SK-N-SH treated with all-trans-retinoic acid at 6 μM for 48 hours (cell line): ENCODE results near the gene SIGLEC6.

Experiments used
- ATAC-seq: fragments of 200-7000 bp; cut with Tn5 transposase; 3 replicates; pipeline ENCODE4 v1.9.1; 2020; ENCODE audit warnings: mild to moderate bottlenecking, moderate library complexity
- ARNTL ChIP-seq: fragments of 450-650 bp; formaldehyde crosslinking; IDR thresholded peaks from 2 replicates; pipeline ENCODE4 v1.5.0; 2020; ENCODE audit warnings: low read depth, mild to moderate bottlenecking, moderate library complexity, borderline replicate concordance
- CREB5 ChIP-seq: fragments of 250-450 bp; sonication (Bioruptor Pico); IDR thresholded peaks from 2 replicates; pipeline ENCODE4 v1.5.1; 2020; ENCODE audit warnings: low read depth, mild to moderate bottlenecking, moderate library complexity
- CSDC2 ChIP-seq: fragments of 250-450 bp; sonication (Bioruptor Pico); IDR thresholded peaks from 2 replicates; pipeline ENCODE4 v1.5.0; 2020; ENCODE audit warnings: mild to moderate bottlenecking, moderate library complexity
- CSRNP3 ChIP-seq: fragments of 250-450 bp; sonication (Bioruptor Pico); IDR thresholded peaks from 2 replicates; pipeline ENCODE4 v1.5.1; 2021; ENCODE audit warnings: mild to moderate bottlenecking, moderate library complexity
- ESRRG ChIP-seq: fragments of 250-450 bp; sonication (Bioruptor Pico); IDR thresholded peaks from 2 replicates; pipeline ENCODE4 v1.6.1; 2021; ENCODE audit warnings: mild to moderate bottlenecking
- ISL1 ChIP-seq: fragments of 250-450 bp; sonication (Bioruptor Pico); IDR thresholded peaks from 2 replicates; pipeline ENCODE4 v2.1.2; 2022; ENCODE audit warnings: mild to moderate bottlenecking, moderate library complexity
- OSR1 ChIP-seq: fragments of 250-450 bp; sonication (Bioruptor Pico); IDR thresholded peaks from 2 replicates; pipeline ENCODE4 v1.8.0; 2022; ENCODE audit warnings: moderate library complexity, mild to moderate bottlenecking, inconsistent platforms
- POU6F1 ChIP-seq: fragments of 250-450 bp; sonication (Bioruptor Pico); IDR thresholded peaks from 2 replicates; pipeline ENCODE4 v1.8.0; 2021; ENCODE audit warnings: low read depth, mild to moderate bottlenecking, moderate library complexity, borderline replicate concordance
- PPARA ChIP-seq: fragments of 250-450 bp; sonication (Bioruptor Pico); IDR thresholded peaks from 2 replicates; pipeline ENCODE4 v1.5.0; 2020; ENCODE audit warnings: mild to moderate bottlenecking, borderline replicate concordance
- SNAI2 ChIP-seq: fragments of 250-450 bp; sonication (Bioruptor Pico); IDR thresholded peaks from 2 replicates; pipeline ENCODE4 v1.5.0; 2020; ENCODE audit warnings: mild to moderate bottlenecking, moderate library complexity
- TCF4 ChIP-seq: fragments of 250-450 bp; sonication (Bioruptor Pico); IDR thresholded peaks from 2 replicates; pipeline ENCODE4 v1.8.0; 2021; ENCODE audit warnings: mild to moderate bottlenecking, moderate library complexity, borderline replicate concordance
- TOX ChIP-seq: fragments of 250-450 bp; sonication (Bioruptor Pico); IDR thresholded peaks from 2 replicates; pipeline ENCODE4 v1.8.0; 2021; ENCODE audit warnings: mild to moderate bottlenecking, moderate library complexity, borderline replicate concordance
- TSHZ2 ChIP-seq: fragments of 250-450 bp; sonication (Bioruptor Pico); IDR thresholded peaks from 2 replicates; pipeline ENCODE4 v1.5.0; 2020; ENCODE audit warnings: mild to moderate bottlenecking, moderate library complexity
- ZC3H10 ChIP-seq: fragments of 250-450 bp; sonication (Bioruptor Pico); IDR thresholded peaks from 2 replicates; pipeline ENCODE4 v1.5.1; 2021; ENCODE audit warnings: mild to moderate bottlenecking, moderate library complexity
- ZFP3 ChIP-seq: fragments of 250-450 bp; sonication (Bioruptor Pico); IDR thresholded peaks from 2 replicates; pipeline ENCODE4 v1.5.0; 2020; ENCODE audit warnings: mild to moderate bottlenecking, moderate library complexity
- ZNF565 ChIP-seq: fragments of 450-650 bp; formaldehyde crosslinking; conservative IDR thresholded peaks from 2 replicates; pipeline ENCODE4 v1.5.0; 2020; ENCODE audit warnings: low read depth, mild to moderate bottlenecking, moderate library complexity
- ZNF70 ChIP-seq: fragments of 450-650 bp; formaldehyde crosslinking; IDR thresholded peaks from 2 replicates; pipeline ENCODE4 v1.5.0; 2020; ENCODE audit warnings: mild to moderate bottlenecking, moderate library complexity
- ZNF8 ChIP-seq: fragments of 450-650 bp; formaldehyde crosslinking; IDR thresholded peaks from 2 replicates; pipeline ENCODE4 v1.5.0; 2020; ENCODE audit warnings: mild to moderate bottlenecking, moderate library complexity

SIGLEC6 gene

GRCh38 chr19:51488491-51488890 lies 43.0 kb downstream of the SIGLEC6 start:
- no peak for ATAC-seq
- TF ChIP-seq ARNTL (CRISPR knock-in tag) (no peak), TCF4 (CRISPR knock-in tag) (no peak), SNAI2 (CRISPR knock-in tag) (no peak), ZC3H10 (CRISPR knock-in tag) (no peak), ESRRG (CRISPR knock-in tag) (no peak), ZNF8 (CRISPR knock-in tag) (no peak)

GRCh38 chr19:51485960-51486660 lies 45.4 kb downstream of the SIGLEC6 start:
- ATAC-seq: no peak
- no peak for TF ChIP-seq TSHZ2 (CRISPR knock-in tag)
- no peak for TF ChIP-seq TOX (CRISPR knock-in tag)
- no peak for TF ChIP-seq CSRNP3 (CRISPR knock-in tag)
- no peak for TF ChIP-seq ISL1 (CRISPR knock-in tag)
- no peak for TF ChIP-seq CSDC2 (CRISPR knock-in tag)

GRCh38 chr19:51480590-51480989 lies 50.9 kb downstream of the SIGLEC6 start:
- ATAC-seq: peak; percentile 58; the same call in 2 of the 3 replicates
- TF ChIP-seq ZNF8 (CRISPR knock-in tag): no peak
- TF ChIP-seq ZNF70 (CRISPR knock-in tag): no peak
- TF ChIP-seq TSHZ2 (CRISPR knock-in tag): no peak
- TF ChIP-seq CSRNP3 (CRISPR knock-in tag): no peak
- TF ChIP-seq CREB5: no peak
- no peak for TF ChIP-seq OSR1 (CRISPR knock-in tag)
- TF ChIP-seq POU6F1 (CRISPR knock-in tag): no peak
- TF ChIP-seq ESRRG (CRISPR knock-in tag): no peak
- TF ChIP-seq ZFP3 (CRISPR knock-in tag): no peak
- no peak for TF ChIP-seq ZNF565 (CRISPR knock-in tag)
- TF ChIP-seq ISL1 (CRISPR knock-in tag): no peak
- no peak for TF ChIP-seq PPARA (CRISPR knock-in tag)
